T-helper 9 cell (primary cell): ENCODE results near the gene TMEM94.
"Not testable (repeated sequence)": the region's sequence is repeated elsewhere in the genome, so short reads cannot be mapped to it uniquely, and the experiment has no call there.

ENCODE experiments used
- DNase-seq: peaks from one replicate; pipeline ENCODE4 v3.0.0-alpha.2; 2020

TMEM94 gene

DNA sequence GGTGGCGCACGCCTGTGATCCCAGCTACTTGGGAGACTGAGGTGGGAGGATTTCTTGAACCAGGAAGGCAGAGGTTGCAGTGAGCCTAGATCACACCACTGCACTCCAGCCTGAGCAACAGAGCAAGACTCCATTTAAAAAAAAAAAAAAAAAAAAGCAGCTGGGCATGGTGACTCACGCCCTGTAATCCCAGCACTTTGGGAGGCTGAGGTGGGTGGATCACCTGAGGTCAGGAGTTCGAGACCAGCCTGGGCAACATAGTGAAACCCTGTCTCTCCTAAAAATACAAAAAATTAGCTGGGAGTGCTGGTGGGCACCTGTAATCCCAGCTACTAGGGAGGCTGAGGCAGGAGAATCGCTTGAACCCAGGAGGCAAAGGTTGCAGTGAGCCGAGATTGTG, 10.5 kb upstream of the TMEM94 start:
- not testable (repeated sequence) for DNase-seq

DNA sequence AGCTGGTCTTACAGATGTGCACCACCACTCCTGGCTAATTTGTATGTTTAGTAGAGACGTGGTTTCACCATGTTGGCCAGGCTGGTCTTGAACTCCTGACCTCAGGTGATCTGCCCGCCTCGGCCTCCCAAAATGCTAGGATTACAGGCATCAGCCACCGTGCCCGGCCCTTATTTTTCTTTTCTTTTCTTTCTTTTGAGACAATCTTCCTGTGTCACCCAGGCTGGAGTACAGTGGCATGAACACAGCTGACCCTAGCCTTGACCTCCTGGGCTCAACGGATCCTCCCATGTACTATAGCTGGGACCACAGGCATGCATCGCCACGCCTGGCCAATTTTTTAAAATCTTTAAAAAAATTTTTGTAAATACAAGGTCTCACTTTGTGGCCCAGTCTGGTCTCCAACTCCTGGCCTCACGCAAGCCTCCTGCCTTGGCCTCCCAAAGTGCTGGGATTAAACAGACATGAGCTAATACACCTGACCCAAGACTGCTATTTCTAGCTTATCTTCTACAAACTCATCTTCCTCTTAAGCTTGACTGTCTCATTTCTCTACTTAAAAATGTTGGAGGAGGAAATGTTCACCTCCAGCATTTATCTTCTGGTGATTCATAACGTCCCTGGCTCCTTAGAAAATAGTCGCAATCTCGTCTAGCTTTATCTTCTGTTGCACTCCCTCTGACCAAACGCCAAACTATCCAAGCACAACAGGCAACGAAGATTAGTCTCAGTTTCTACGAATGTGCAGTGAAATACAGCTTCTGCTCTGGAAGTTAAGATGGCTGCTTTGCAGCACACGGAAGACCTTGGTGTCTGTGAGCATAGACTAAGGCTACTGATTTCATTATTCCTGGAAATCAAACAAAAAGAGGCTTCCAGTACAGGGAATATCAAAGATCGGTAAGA, 8.2 kb upstream of the TMEM94 start:
- no peak for DNase-seq

DNA sequence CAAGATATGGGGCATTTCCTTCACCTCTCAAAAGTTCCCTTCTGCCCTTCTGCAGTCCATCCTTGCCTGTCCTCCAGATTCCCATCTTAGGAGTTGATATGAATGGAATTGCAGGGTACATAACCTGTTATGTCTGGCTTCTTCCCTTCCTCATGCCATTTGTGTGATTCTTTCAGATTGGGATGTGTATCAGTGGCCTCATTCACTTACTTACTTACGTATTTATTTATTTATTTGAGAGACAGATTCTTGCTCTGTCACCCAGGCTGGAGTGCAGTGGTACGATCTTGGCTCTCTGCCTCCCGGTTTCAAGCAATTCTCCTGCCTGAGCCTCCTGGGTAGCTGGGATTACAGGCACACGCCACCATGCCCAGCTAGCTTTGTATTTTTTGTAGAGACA, 6.2 kb upstream of the TMEM94 start:
- no peak for DNase-seq

DNA sequence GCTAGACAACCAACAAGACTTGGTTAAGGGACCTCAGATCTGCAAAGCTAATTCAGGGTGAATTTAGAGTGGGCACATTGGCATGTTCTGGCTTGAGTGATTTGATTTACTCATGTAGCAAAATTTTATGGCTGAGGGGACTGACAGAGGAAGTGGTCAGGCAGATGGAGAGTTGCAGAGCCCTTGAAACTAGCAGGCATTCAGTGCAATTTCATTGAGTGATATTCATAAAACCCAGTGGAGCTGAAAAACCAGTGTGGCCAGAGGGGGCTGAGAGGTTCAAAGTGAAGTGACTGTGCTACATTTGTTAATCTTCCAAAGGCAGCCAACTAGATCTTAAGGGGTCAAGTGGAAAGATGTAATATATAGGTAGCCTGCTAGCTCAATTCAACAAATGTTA, 2.2 kb upstream of the TMEM94 start:
- DNase-seq: no peak

DNA sequence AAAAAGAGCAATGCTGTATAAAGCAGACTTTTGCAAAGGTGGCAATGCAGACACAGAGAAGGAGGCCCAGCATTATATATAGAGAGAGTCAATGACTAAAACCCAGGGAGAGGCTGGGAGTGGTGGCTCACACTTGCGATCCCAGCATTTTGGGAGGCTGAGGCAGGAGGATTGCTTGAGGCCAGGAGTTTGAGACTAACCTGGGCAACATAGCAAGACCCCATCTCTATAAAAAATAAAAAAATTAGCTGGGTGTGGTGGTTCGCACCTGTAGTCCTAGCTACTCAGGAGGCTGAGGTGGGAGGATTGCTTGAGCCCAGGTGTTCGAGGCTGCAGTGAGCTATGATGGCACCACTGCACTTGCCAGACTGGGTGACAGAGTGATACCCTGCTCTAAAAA, 1.8 kb upstream of the TMEM94 start:
- not testable (repeated sequence) for DNase-seq

DNA sequence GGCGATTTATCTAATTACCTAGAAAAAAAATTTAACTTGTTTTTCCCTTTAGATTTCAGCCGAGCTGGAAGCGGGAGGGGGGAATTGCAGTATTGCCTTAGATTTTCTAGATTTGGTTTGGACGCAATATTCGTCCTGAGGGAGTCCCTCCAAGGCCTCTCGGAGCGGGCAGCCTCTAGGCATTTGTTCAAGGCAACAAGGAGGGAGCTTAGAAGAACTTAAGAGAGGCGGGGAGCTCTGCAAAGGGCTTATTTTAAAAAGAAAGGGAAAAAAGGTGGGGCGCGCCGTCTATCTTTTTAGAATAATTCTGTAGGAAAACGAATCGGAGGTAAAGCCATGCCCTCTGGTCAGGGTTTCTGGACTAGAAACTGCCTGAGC, 407 bp upstream of the TMEM94 start:
- DNase-seq: no peak

DNA sequence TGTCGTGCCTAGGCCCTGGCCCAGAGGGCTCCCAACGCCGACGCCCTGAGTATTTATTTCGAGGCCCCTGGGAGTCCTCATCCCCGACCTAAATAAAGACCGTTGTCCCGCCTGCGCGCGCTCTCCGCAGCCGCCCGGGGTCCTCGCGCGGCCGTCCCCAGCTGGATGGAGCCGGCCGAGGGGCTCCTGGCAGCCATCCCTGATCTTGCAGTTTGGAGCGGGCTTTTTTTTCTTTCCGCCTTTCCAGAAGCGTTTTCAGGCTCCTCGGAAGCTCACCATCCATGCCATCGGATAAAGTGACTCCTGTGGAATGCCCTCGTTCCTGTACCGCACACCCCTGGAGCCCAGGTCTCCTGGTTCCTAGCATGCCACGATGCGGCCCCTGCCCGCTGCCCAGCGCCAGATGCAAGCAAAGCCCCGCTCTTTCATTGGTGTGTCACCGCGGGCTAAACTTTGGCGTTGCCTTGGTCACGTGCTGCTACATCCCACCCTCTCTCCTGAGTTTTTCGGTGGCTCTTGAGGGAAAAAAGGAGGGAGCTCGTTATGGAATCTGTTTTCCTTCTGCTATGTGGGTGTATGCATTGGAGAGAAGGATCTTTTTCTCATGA, 716 bp downstream of the TMEM94 start:
- peak; percentile 2 for DNase-seq

DNA sequence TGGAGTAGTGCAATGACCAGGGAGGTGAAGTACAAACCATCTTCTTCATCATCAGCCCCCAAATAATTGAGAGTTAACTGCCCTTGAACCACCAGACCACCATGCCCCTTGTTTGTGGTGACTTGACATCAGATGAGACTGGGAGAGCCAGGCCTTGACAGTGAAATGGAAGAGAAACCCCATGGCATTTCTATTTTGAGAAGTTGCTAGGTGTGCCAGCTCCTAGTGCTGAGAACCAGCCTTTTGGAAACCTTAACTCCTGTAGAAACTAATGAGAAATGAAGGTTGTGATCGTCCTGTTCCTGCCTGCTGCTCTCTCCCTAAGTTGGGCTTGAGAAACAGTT, 2.8 kb downstream of the TMEM94 start:
- no peak for DNase-seq

DNA sequence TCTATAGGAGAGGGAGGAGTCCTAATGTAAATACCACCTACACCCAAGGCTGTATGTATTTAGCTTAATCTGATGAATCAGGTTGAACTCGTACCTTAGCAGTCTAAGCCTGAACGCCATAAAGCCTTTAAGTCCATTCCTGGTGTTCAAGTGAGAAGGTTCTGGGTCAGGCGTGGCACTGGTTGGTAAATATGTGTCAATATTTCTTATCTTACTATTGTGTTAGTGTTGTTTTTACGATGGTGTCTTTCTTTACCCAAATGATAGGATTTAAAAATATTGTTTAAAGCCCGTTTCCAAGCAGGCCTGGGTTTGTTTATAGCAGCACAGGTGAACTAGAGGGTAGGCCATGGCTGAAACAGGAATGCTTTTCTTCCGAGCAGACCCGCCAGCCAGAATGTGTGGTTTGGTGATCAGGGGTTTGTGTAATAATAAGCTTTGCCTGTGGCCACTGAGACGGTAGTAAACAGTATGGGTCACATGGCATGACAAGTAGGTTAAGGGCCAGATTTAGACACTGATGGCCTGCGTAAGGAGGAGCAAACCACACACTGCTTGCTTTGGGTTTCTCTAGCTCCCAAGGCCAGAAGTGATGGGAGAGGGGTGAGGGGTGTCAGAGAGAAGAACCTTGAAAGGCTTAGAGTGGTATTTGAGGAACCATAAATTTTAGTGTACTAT, 3.3 kb downstream of the TMEM94 start:
- no peak for DNase-seq

DNA sequence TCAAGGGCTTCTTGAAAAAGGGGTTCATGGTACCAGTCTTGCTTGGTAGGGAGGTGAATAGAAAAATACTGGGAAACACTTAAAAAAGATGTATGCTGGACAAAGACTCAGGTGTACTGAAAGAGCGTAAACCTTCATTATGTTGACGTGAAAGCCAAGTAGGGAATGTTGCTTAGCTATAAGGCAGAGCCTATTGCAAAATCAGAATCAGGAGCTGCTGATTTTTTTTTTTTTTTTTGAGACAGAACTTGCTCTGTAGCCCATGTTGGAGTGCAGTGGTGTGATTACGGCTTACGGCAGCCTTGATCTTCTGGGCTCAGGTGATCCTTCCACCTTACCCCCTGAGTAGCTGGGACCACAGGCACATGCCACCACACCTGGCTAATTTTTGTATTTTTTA, 3.9 kb downstream of the TMEM94 start:
- no peak for DNase-seq

DNA sequence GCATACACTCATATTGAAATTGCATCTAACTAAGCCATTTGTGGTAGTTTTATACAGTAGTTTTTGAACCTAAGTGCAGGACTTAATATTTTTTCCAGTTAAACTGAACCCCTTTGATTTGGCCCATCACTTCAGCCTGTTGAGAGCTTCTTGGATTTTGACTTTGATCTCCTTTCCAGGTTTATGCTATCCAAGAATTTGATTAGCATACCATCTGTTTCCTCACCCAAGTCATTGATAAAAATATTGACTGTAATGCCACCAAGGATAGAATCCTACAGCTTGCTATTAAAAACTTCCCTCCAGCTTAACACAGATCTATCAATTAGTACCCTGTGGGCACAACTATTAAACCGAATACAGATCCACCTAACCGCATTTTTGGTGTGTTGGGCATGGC, 7.2 kb downstream of the TMEM94 start:
- DNase-seq: no peak

DNA sequence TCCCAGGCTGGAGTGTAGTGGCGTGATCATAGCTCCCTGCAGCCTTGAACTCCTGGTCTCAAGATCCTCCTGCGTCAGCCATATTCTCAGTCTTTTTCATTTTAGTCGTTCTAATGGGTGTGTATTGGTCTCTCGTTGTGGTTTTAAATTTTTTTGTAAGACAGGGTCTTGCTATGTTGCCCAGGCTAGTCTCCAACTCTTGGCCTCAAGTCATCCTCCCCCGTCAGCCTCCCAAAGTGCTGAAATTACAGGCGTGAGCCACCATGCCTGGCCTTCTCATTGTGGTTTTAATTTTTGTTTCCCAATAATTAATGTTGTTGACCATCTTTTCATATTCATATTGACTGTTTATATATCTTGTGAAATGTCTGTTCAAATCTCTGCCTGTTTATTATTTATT, 8.6 kb downstream of the TMEM94 start:
- DNase-seq: no peak

DNA sequence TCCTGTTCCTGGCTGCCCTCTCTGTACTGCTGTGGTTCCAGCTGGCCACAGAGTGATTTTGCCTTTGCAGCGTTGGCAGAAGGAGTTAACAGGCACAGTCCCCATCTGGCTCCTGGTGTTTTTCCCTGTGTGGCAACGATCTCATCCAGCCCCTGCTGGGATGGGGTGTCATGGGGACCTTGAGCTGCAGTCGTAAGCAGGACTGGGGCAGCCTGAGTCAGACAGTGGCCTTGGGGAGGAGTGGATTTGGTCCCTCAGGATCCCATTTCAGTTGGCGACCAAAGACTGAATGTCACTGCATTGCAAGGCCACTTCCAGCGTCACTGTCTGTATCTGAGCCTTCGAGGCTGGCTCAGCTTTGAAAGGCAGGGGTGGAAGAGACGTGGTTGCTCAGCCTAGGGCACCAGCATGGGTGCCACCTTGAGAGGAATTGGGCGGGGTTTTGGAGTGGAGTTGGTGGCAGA, 11.9 kb downstream of the TMEM94 start:
- DNase-seq: no peak

DNA sequence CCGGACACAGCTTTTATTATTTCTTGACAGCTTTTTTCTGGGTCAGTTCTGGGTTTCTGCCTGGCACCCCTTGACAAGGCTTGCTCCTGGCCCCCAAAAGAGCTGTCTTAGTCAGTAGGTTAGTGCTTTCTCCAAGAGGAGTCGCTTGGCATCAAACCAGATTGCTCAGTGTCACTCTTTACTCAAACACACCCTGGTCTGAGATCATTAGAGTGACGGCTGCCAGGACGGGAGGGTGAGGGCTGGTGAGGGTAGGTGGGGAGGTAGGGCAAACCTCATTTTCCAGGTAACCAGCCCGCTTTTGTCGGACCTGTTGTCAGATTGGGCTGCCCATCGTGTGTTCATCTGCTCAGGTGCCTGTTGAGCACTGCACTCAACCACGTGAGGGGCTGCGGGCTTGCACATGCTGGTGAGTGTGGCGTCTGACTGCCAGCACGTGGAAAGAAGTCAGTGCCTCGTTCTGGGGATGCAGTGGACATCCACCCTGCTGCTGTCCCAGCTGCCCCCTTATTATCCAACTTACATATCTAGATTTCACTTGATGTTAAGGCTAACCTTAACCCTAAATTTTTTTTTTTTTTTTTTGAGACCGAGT, 12.4 kb downstream of the TMEM94 start:
- no peak for DNase-seq

DNA sequence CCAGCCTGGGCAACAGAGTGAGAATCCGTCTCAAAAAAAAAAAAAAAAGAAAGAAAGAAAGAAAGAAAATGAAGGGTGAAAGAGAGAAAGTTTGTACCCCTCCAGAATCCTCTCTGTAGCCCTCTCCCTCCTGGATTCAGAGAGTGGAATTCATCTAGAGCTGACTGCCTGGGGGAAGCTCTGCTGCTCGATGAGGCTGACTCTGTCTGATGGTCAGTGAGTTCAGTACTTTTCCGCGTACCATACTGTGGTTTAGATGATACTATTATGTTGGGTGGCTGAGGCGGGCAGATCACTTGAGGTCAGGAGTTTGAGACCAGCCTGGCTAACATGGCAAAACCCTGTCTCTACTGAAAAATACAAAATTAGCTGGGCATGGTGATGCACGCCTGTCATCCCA, 14.8 kb downstream of the TMEM94 start:
- no peak for DNase-seq

DNA sequence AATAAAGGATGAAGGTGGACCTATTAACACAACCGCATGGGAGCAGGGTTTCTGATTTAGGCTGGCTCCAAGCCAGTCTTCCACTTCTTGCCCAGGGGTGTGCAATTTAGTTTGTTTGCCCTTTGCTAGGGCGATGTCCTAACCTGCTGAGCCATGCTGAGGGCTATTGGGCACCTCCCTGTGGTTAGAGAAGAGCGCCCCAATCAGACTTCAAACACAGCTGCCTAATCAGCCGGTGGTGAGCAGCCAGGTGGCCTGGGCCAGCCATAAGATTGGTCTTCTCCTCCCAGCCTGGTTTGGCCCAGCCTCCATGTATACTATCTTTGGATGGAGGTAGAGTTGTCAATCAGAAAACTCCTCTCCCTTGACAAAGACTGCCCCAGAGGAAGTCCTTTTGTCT, 15.7 kb downstream of the TMEM94 start:
- no peak for DNase-seq

DNA sequence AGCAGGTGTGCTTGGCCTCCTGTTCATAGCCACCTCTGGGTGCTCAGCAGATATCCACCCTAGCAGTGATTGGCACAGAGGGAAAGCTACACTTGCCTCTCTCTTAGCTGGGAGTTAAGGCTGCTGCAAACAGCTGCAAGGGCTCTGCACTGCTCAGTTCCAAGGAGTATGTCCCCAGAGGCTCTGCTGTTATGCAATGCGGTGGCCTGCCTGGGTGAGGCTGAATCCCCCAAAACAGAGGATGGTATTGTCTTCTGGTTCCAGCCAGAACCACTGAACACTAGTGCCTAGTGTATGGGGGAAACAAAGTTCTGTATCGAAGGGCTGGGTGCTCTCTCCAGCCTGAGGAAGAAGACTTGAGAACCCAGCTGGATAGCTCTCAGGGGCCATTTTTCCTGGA, 16.8 kb downstream of the TMEM94 start:
- DNase-seq: no peak

DNA sequence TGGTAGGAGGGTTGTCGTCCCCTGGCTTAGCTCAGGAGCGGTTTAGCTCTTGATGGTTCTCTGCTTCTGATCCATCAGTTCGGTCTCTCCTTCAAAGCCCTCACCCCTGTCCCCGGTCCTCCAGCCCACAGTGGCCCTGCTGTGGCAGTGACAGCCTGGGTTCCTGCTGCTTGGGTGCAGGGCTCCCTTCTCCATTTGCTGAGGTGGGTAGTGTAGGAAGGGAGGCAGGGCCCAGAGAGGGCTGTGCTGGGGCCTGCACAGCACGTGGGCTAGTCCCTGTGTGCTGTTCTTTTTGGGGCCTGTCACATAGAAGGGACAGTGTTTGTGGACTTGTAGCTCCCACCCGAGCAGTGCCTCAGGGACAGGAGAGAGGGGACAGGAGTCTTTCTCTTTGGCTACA, 18.3 kb downstream of the TMEM94 start:
- DNase-seq: no peak

DNA sequence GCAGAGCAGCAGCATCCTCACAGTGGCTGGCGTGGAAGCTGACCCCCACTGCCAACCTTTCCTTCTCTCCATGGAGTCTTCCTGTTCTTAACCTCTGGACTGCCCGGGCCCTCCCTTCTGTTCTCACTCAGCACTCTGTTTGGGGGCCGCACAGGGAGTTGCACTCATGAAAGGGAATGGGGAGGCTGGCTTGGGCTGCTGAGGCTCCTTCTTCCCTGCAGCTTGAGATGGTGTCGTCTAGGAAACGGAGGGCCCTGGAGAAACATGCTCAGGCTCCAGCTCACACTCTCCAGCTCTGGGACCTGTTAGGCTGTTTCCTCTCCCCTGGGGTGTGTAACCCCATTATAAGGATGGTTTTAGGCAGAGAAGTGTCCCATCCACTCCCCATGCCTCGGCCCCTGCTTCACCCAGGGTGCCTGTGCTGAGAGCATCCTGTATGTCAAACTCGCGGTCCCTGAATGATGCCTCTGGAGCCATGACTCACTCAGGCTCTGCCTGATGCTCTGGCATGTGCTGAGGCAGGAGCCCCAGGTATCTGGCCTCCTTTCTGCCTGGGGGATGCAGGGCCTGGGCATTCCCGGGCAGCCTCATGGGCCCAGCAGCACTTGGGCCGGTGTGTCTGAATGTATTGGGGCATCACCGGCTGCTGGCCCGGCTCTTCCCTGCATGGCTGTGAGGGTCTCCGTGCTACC, 18.9 kb downstream of the TMEM94 start:
- no peak for DNase-seq

DNA sequence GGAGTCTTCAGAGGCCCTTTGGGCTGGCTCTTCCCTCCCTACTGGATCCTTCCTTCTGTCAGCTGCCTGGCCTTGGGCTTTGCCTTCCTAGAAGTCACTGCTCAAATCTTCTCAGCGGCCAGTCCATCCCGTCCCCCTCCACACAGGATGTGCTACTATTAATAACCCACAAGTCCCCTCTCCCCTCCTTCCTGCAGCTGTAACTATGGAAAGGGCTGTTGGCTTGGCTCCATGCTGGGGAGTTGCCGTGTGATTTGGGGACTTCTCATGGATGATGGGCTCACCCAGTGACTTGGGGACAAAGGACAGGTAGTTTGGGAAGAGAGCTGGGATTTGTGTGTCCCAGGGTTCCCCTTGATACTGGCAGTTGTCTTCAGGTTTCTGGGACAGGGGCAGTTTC, 19.4 kb downstream of the TMEM94 start:
- no peak for DNase-seq

DNA sequence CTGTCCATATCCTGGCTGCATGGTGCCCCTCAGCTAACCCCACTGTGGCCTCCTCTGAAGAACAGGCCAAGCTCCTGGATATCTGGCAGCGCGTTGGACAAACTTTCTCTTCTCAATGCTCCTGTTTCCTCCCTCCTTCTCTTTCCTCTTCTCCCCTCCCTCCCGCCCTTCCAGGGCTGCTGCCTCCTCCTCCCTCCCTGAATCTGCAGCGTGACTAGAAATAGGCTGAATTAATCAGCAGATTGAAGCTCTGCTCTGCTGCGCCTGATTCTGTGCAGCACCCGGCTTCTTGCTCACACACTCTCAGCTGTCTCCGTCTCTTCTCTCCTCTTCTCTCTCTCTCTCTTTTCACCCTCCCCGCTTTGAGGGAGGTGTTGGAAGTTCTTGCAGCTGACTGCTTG, 19.8 kb downstream of the TMEM94 start:
- DNase-seq: no peak

DNA sequence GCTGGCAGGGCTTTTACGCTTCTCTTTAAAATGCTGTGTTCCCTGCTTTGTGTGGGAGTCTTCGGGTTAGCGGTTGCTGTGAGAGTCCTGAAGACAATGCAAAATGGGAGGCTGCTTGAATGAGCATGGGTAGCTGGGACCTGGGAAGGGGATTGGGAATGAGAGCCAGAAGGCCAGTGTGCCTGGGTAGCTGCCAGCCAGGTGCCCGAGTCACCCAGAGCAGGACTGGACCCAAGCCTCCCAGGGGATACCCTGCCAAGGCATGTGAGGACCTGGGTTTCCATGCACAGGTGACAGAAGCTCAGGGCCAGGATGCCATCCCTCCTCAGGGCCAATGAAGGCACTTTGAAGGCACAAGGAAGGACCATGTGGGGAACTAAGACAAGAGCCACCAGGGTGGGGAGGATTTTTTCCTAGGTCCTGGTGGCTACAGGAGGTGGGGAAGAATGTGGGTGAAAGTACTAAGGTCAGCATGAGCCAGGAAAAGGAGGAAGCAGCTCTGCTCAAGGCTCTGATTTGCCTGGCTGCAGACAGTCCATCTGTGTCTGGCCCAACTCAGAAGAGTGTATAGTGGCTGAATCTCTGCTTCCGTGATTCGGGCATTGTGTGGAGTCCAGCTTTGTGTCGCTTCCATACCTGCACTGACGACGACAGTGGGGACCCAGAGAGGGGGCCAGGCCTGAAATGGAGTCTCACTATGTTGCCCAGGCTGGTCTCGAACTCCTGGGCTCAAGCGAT, 20.5 kb downstream of the TMEM94 start:
- no peak for DNase-seq
